ENCODE measurements around the gene SRMS. TPM values are rescaled to one million over a fixed set of nuclear protein-coding genes. Genes with fewer than 3 reads are reported as not detected.

Gene SRMS
- total RNA-seq, 1 donor from 2014 or later = 0.16 TPM

DNA sequence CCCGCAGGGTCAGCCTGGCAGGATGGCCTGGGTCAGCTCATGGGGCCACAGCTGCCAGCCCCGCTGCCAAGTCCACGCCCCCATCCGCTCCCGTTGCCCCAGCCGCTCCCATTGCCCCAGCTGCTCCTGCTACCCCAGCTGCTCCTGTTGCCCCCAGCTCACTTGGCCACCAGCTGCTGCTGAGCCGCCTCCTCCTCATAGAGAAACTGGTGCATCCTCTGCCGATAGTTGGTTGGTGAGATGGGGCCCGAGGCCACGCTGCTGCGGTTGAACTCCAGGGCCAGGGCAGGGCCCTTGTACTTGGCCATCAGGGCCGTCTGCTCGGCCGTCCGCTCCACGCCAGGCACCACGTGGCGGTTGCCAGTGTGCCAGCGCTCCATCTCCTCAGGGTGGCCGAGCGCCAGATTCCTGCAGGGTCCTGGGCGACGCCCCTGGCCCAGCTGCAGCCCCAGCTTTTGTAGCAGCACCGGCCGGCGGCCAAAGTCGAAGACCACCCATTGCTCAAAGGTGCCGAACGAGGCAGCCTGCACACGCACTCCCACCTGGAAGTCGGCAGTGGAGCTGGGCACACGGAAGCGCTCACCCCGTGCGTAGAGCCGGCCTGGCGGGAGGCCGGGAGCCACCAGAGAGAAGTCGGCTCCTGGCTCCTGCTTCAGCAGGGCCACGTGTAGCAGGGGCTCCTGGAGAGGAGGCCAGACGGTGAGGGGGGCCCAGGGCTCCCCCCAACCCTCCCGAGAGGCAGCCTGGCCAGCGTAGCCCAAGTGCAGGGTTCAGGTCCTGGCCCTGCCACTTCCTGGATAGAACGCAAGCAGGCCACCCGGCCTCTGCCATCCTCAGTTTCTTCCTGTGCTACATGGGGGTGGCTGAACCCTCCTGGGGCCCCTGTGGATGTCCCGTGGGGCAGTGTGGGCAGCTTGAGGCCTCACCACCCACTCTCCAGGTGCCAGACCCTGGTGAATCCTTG is 21.7 kb upstream of the SRMS start:
- ChIA-PET POLR2A (interaction anchor here (0.5 to 3.9 kb wide), 7 partner anchors 17 to 296 kb away, joined by 3 to 23 read pairs (median 13); partner anchors contain the start of genes PPDPF, PTK6 and TPD52L2), CTCF (no interaction called here)
- Mint-ChIP-seq H3K9me3 (no peaks in the 10 kb centered on the region), H3K27me3 (no peaks in the 10 kb centered on the region), H3K4me3 (peak overlapping the region; percentile 35), H3K27ac (no peak overlapping the region), H3K4me1 (peaks cover 32% of the 10 kb centered on the region), H3K36me3 (ENCODE audit: low read depth) (peaks cover 6% of the 10 kb centered on the region)
- intact Hi-C loops (cut with micrococcal nuclease) = loop anchor here (5.0 kb wide), 1 partner anchor 58 kb away; the partner anchor contains the start of gene GMEB2
- TF ChIP-seq, protein P1, sequence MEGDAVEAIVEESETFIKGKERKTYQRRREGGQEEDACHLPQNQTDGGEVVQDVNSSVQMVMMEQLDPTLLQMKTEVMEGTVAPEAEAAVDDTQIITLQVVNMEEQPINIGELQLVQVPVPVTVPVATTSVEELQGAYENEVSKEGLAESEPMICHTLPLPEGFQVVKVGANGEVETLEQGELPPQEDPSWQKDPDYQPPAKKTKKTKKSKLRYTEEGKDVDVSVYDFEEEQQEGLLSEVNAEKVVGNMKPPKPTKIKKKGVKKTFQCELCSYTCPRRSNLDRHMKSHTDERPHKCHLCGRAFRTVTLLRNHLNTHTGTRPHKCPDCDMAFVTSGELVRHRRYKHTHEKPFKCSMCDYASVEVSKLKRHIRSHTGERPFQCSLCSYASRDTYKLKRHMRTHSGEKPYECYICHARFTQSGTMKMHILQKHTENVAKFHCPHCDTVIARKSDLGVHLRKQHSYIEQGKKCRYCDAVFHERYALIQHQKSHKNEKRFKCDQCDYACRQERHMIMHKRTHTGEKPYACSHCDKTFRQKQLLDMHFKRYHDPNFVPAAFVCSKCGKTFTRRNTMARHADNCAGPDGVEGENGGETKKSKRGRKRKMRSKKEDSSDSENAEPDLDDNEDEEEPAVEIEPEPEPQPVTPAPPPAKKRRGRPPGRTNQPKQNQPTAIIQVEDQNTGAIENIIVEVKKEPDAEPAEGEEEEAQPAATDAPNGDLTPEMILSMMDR (IDR thresholded peaks at IDR 0.05) = no peak
- ATAC-seq (ENCODE audit: low read depth) (no peak), DNase-seq (no peak)

DNA sequence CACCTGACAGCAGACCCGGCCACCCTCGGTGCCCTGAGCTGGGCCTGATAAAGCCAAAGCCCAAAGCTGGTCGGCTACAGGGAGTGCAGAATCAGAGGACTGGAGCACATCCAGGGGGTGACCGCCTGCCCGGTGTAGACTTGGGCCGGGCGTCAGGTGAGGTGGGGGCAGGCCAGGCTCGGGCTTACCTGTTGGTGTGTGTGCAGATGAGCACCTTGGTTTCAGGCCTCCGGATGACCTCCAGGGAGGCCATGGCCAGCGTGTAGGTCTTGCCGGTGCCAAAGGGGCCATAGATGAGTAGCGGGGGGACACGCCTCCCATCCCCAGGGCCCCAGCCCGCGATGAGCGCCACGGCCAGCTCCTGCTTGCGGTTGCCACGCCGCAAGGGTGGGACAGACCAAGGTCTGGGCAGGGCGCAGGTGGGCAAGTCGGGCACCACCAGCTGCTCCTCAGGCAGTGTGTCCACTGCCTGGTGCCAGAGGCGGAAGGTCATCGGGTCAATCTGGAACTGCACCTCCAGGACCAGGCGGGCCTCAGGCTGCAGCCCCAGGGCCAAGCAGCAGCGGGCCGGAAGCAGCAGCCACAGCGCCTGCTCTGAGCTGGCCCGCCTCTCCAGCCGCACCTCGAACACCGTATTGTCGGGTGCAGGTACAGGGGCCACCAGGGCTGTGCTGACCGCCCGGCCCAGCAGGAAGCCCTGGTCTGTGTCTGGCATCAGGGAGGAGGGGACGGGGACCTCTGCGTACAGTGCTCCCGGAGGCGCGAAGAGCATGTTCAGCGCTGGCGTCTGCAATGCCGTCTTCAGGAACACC is 20.8 kb upstream of the SRMS start:
- H3K4me3 Mint-ChIP-seq = peak overlapping the region; percentile 68
- intact Hi-C loops (cut with micrococcal nuclease) = loop anchor here (5.0 kb wide), 1 partner anchor 59 kb away; the partner anchor contains the start of gene GMEB2
- ATAC-seq (ENCODE audit: low read depth) (peak; percentile 4), DNase-seq (no peak)
- H3K27me3 Mint-ChIP-seq = no peaks in the 10 kb centered on the region
- H3K9me3 Mint-ChIP-seq = no peaks in the 10 kb centered on the region
- ChIA-PET CTCF (interaction anchor here (0.7 to 1.6 kb wide), 3 partner anchors 16 to 411 kb away, joined by 3 to 6 read pairs (median 3); partner anchors contain the start of genes PTK6 and SAMD10), POLR2A (interaction anchor here (0.9 to 3.9 kb wide), 11 partner anchors 14 to 591 kb away, joined by 3 to 23 read pairs (median 11); partner anchors contain the start of genes FNDC11, GMEB2, PPDPF and PTK6)
- peaks cover 8% of the 10 kb centered on the region for H3K36me3 Mint-ChIP-seq (ENCODE audit: low read depth)
- TF ChIP-seq, protein P1 (IDR thresholded peaks at IDR 0.05) = no peak
- peak overlapping the region; percentile 75 for H3K27ac Mint-ChIP-seq
- H3K4me1 Mint-ChIP-seq = peaks cover 31% of the 10 kb centered on the region

DNA sequence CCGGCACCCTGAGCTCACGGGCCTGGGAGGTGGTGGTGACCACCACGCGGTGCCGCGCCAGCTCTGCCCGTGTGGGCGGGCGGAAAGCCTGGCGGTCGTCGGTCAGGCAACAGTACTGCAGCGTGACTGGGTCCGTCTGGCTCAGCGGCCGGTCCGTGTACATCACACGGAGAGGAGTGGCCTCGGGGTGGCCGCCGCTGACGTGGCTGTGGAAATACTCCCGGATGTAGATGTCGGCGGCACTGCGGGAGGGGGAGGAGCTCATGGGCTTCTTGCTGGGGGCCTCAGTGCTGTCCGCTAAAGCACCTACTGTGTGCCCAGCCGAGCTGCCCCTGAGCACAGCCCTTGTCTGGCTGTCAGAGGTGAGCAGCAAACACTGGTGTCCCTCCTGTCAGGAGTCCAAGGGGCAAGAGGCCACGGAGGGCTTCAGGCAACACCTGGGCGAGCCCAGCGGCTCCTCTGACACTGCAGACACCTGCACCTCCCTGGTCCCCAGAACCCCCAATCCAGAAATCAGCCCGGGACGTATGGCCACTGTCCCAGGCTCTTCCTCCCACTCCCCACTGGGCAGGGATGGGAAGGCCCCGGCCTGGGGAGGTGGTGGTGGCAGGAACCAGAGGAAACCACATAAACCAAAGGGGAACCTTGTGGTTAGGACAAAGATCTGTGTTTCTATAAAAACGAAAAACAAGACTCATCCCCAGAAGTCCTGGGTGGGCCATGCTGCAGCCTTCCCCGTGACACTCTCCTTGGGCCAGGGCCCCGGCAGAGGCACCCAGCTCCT is 20.0 kb upstream of the SRMS start:
- TF ChIP-seq, protein P1 (IDR thresholded peaks at IDR 0.05) = no peak
- ChIA-PET CTCF (interaction anchor here (0.7 to 1.6 kb wide), 3 partner anchors 15 to 412 kb away, joined by 3 to 6 read pairs (median 3); partner anchors contain the start of genes PTK6 and SAMD10), POLR2A (interaction anchor here (0.5 to 3.9 kb wide), 15 partner anchors 9 to 590 kb away, joined by 3 to 23 read pairs (median 5); partner anchors contain the start of genes FNDC11, GMEB2, PPDPF and PTK6)
- ATAC-seq (ENCODE audit: low read depth) (peak; percentile 76), DNase-seq (peak; percentile 62)
- Mint-ChIP-seq H3K27ac (peak overlapping the region; percentile 75), H3K4me1 (peaks cover 31% of the 10 kb centered on the region), H3K27me3 (no peaks in the 10 kb centered on the region), H3K9me3 (no peaks in the 10 kb centered on the region), H3K36me3 (ENCODE audit: low read depth) (peaks cover 8% of the 10 kb centered on the region), H3K4me3 (peak overlapping the region; percentile 68)
- intact Hi-C loops (cut with micrococcal nuclease) = loop anchor here (1.0 to 5.0 kb wide), 3 partner anchors 13 to 60 kb away; partner anchors contain the start of genes FNDC11 and GMEB2

DNA sequence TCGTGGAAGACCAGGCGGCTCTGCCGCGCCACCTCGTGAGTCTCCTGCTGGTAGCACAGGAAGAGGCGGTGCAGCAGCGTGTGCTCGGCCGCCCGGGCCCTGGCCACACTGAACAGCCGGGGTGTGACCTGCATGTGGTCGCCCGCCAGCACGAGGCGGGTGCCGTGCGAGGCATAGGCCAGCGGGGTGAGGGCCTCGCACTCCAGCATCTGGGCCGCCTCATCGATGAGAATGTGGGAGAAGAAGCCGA is 19.5 kb upstream of the SRMS start:
- H3K36me3 Mint-ChIP-seq (ENCODE audit: low read depth) = peaks cover 8% of the 10 kb centered on the region
- DNase-seq (no peak), ATAC-seq (ENCODE audit: low read depth) (no peak)
- TF ChIP-seq, protein P1 (IDR thresholded peaks at IDR 0.05) = no peak
- H3K27me3 Mint-ChIP-seq = no peaks in the 10 kb centered on the region
- H3K4me3 Mint-ChIP-seq = peak overlapping the region; percentile 68
- intact Hi-C loops (cut with micrococcal nuclease) = loop anchor here (1.0 to 5.0 kb wide), 3 partner anchors 13 to 60 kb away; partner anchors contain the start of genes FNDC11 and GMEB2
- no peak overlapping the region for H3K27ac Mint-ChIP-seq
- ChIA-PET POLR2A (interaction anchor here (0.5 to 3.9 kb wide), 13 partner anchors 9 to 590 kb away, joined by 3 to 23 read pairs (median 6); partner anchors contain the start of genes FNDC11, GMEB2, PPDPF and PTK6), CTCF (interaction anchor here (1.4 to 1.6 kb wide), 2 partner anchors 29 to 412 kb away, joined by 3 to 6 read pairs; partner anchors contain the start of genes PTK6 and SAMD10)
- H3K4me1 Mint-ChIP-seq = peaks cover 31% of the 10 kb centered on the region
- H3K9me3 Mint-ChIP-seq = no peaks in the 10 kb centered on the region

Measured in activated B cell treated with CpG ODN at 0.5 μM for 24 hours (primary cell).